ENCODE measurements around the gene CEP170B.

GRCh38 chr14:104824353-104824997, 40.6 kb upstream of the CEP170B start:
- TF ChIP-seq CHD2 (IDR thresholded peaks at IDR 0.05; ENCODE audit: low read length, partially characterized antibody), result no peak
- TF ChIP-seq EHMT2 (IDR thresholded peaks at IDR 0.05; ENCODE audit: low read depth), result peak; percentile 59; the same call in 1 of the 2 replicates
- no peak for TF ChIP-seq JUNB (IDR thresholded peaks at IDR 0.05)
- no peak for TF ChIP-seq PBX3 (IDR thresholded peaks at IDR 0.05)
